Ascending aorta (tissue), 2 donors: ENCODE measurements around the gene DROSHA. TPM values are rescaled to one million over a fixed set of nuclear protein-coding genes. Genes with fewer than 3 reads are reported as not detected.
"Not testable (repeated sequence)": the region's sequence is repeated elsewhere in the genome, so short reads cannot be mapped to it uniquely, and the experiment has no call there.

ENCODE experiments used
- DNase-seq, 2 donors: peaks; one replicate each; pipeline ENCODE4 v3.0.0-alpha.2; 2019; ENCODE audit warnings: low spot score in 2 of 2
- H3K27ac ChIP-seq, 2 donors: fragments of 200-600 bp; sonication (generic); one replicate each; pipeline ENCODE4 v1.5.1; 2016 to 2017; ENCODE audit warnings: mild to moderate bottlenecking in 1 of 2
- H3K27me3 ChIP-seq: fragments of 200-600 bp; sonication (generic); one replicate; pipeline ENCODE4 v1.5.1; 2017
- H3K36me3 ChIP-seq, 2 donors: fragments of 200-600 bp; sonication (generic); one replicate each; pipeline ENCODE4 v1.5.1; 2016
- H3K4me1 ChIP-seq, 2 donors: fragments of 200-600 bp; sonication (generic); one replicate each; pipeline ENCODE4 v1.5.1; 2016 to 2017; ENCODE audit warnings: mild to moderate bottlenecking in 1 of 2
- H3K4me3 ChIP-seq, 2 donors: fragments of 200-600 bp; sonication (generic); one replicate each; pipeline ENCODE4 v1.5.1; 2016 to 2017; ENCODE audit warnings: mild to moderate bottlenecking in 1 of 2
- H3K9me3 ChIP-seq, 2 donors: fragments of 200-600 bp; sonication (generic); one replicate each; pipeline ENCODE4 v1.5.1; 2016
- CTCF ChIP-seq, 3 experiments: fragments of 200-600 bp in 2 of 3; fragments of 450-650 bp in 1 of 3; sonication (generic) in 2 of 3; IDR thresholded peaks; one replicate each; pipeline ENCODE4 v1.5.1; 2016 to 2019; ENCODE audit warnings: antibody characterized with exemption in 3 of 3, mild to moderate bottlenecking in 1 of 3, moderate library complexity in 1 of 3
- intact Hi-C: fragments of 100-400 bp; cut with DNase I; formaldehyde crosslinking; loops from one replicate; pipeline ENCODE4 v1.15.1; 2023
- total RNA-seq: library from RNA; depleted of rRNA; stranded (reverse); fragments of >200 nt; gene quantifications from one replicate; pipeline ENCODE4 v1.1.0, GENCODE V29; 2016

The DROSHA gene
- total RNA-seq, 1 donor from 2014 or later, result 54.9 TPM

- Histone ChIP-seq H3K27me3 (no peaks in the 10 kb centered on the region), H3K36me3 (peaks cover 25 to 33% of the 10 kb centered on the region in 2 donors), H3K4me3 (no peak overlapping the region), H3K4me1 (no peaks in the 10 kb centered on the region), H3K9me3 (no peaks in the 10 kb centered on the region), H3K27ac (no peak overlapping the region)
- intact Hi-C loops, result no loop called here
- DNase-seq, result no peak
- no peak for TF ChIP-seq CTCF (IDR thresholded peaks at IDR 0.05)
Measured at GRCh38 chr5:31556461-31556860, 24.6 kb upstream of the DROSHA start.

- peaks cover 28 to 38% of the 10 kb centered on the region in 2 donors for H3K36me3 ChIP-seq
- no peak overlapping the region for H3K27ac ChIP-seq
- no peak overlapping the region for H3K4me3 ChIP-seq
- no peak for TF ChIP-seq CTCF (IDR thresholded peaks at IDR 0.05)
- no peaks in the 10 kb centered on the region for H3K27me3 ChIP-seq
- no peaks in the 10 kb centered on the region for H3K9me3 ChIP-seq
- intact Hi-C loops, result no loop called here
- H3K4me1 ChIP-seq, result no peaks in the 10 kb centered on the region
- no peak for DNase-seq
Measured at GRCh38 chr5:31554552-31554951, 22.7 kb upstream of the DROSHA start.

- H3K9me3 ChIP-seq, result no peaks in the 10 kb centered on the region
- no peaks in the 10 kb centered on the region for H3K27me3 ChIP-seq
- no peak overlapping the region for H3K27ac ChIP-seq
- H3K4me1 ChIP-seq, result no peaks in the 10 kb centered on the region
- peaks cover 28 to 43% of the 10 kb centered on the region in 2 donors for H3K36me3 ChIP-seq
- intact Hi-C loops, result no loop called here
- no peak overlapping the region for H3K4me3 ChIP-seq
- no peak for DNase-seq
- no peak for TF ChIP-seq CTCF (IDR thresholded peaks at IDR 0.05)
Measured at GRCh38 chr5:31553863-31554262, 22.0 kb upstream of the DROSHA start.

GRCh38 chr5:31551878-31552277, 20.0 kb upstream of the DROSHA start:
- no peaks in the 10 kb centered on the region for H3K27me3 ChIP-seq
- H3K9me3 ChIP-seq, result no peaks in the 10 kb centered on the region
- intact Hi-C loops, result no loop called here
- H3K4me3 ChIP-seq, result no peak overlapping the region
- TF ChIP-seq CTCF (IDR thresholded peaks at IDR 0.05), result no peak
- DNase-seq, result no peak
- peaks cover 43 to 62% of the 10 kb centered on the region in 2 donors for H3K36me3 ChIP-seq
- no peak overlapping the region for H3K27ac ChIP-seq
- H3K4me1 ChIP-seq, result no peaks in the 10 kb centered on the region

- intact Hi-C loops, H3K4me1 ChIP-seq, H3K27me3 ChIP-seq, DNase-seq, H3K27ac ChIP-seq, H3K9me3 ChIP-seq, H3K4me3 ChIP-seq: not testable (repeated sequence)
- peaks cover 55 to 74% of the 10 kb centered on the region in 2 donors for H3K36me3 ChIP-seq
Measured at GRCh38 chr5:31549114-31549513, 17.2 kb upstream of the DROSHA start.

GRCh38 chr5:31537851-31538250, 6.0 kb upstream of the DROSHA start:
- Histone ChIP-seq H3K36me3 (peaks cover 46 to 73% of the 10 kb centered on the region in 2 donors), H3K4me1 (peaks cover 0 to 10% of the 10 kb centered on the region in 2 donors), H3K27me3 (no peaks in the 10 kb centered on the region), H3K9me3 (no peaks in the 10 kb centered on the region), H3K27ac (no peak overlapping the region), H3K4me3 (no peak overlapping the region)
- no peak for DNase-seq
- no peak for TF ChIP-seq CTCF (IDR thresholded peaks at IDR 0.05)
- intact Hi-C loops, result no loop called here
